Camera-type eye (tissue), 1 donor: Measurements from ENCODE around the gene PARP12. TPM values are rescaled to one million over a fixed set of nuclear protein-coding genes. Genes with fewer than 3 reads are reported as not detected.

Experiments used
- total RNA-seq: library from RNA; depleted of rRNA; stranded (reverse); fragments of >200 nt; gene quantifications from one replicate; pipeline ENCODE4 v1.2.3, GENCODE V29; 2014

Gene PARP12
- 19.5 TPM for total RNA-seq

GRCh38 chr7:140062528-140063299, at the start of gene PARP12:
Gene PARP12, minus strand, starts transcription at chr7:140062951. Its CDS starts 104 bp downstream, at chr7:140062847.

Other genes with a start within 250 kb of the PARP12 start
- gene TBXAS1, start 233.7 kb downstream of the PARP12 start, total RNA-seq, result 5.9 TPM
- 31.1 TPM for gene KDM7A, start 114.0 kb upstream of the PARP12 start, total RNA-seq